ENCODE results near the gene COPS3. TPM values are rescaled to one million over a fixed set of nuclear protein-coding genes. Genes with fewer than 3 reads are reported as not detected.

COPS3 gene
- total RNA-seq (2014; rRNA removed; shearing (Covaris generic)): 140 TPM in 2 replicates

- peak; percentile 94 for DNase-seq (ENCODE audit: low read depth)
Observed at GRCh38 chr17:17280613-17281549, at the start of gene COPS3. TSS of gene COPS3 (minus strand) at chr17:17281246. CDS start at chr17:17281186, 60 bp downstream.

DNA sequence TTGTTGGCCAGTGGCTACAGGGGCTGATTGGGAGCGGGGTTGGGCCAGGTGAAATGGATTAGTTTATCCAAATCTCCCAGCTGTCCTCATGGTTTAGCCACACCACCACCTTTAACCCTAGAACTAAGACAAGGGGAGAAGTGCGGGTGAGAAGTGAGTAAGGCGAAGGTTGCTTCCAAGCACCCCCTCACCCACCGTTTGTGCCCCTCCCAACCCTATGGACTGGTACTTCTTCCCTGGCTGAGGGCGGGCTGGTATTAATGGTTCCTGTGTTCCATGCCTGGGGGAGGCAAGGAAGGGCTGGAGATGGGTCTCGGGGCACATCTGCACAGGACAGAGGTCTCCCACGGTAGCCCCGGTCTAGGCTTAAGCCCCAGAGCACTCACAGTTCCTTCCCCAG, 47.2 kb upstream of the COPS3 start:
- DNase-seq (ENCODE audit: low read depth): no peak

GRCh38 chr17:17326275-17326875, 45.3 kb upstream of the COPS3 start:
- no peak for DNase-seq (ENCODE audit: low read depth)

- DNase-seq (ENCODE audit: low read depth): no peak
Observed at GRCh38 chr17:17325816-17326215, 44.8 kb upstream of the COPS3 start.

- no peak for DNase-seq (ENCODE audit: low read depth)
Observed at GRCh38 chr17:17325228-17325627, 44.2 kb upstream of the COPS3 start.

DNA sequence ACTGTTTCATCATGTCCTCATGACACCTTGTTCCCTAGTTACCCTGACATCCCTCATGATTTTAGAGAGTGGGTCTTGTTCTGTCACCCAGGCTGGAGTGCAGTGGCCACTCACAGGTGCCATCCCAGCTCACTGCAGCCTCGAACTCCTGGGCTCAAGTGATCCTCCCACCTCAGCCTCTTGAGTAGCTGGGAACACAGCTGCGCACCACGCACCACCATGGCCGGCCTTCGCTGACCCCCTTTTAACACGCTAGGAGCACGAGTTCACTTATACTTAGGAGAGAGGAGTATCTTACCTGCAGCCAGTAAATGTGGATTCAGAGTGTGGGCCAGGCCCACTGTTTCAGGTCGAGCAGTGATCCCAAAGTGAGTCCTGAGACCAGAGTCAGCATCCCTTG, 43.6 kb upstream of the COPS3 start:
- DNase-seq (ENCODE audit: low read depth): no peak

- DNase-seq (ENCODE audit: low read depth): no peak
Observed at GRCh38 chr17:17322516-17323510, 41.8 kb upstream of the COPS3 start.

DNA sequence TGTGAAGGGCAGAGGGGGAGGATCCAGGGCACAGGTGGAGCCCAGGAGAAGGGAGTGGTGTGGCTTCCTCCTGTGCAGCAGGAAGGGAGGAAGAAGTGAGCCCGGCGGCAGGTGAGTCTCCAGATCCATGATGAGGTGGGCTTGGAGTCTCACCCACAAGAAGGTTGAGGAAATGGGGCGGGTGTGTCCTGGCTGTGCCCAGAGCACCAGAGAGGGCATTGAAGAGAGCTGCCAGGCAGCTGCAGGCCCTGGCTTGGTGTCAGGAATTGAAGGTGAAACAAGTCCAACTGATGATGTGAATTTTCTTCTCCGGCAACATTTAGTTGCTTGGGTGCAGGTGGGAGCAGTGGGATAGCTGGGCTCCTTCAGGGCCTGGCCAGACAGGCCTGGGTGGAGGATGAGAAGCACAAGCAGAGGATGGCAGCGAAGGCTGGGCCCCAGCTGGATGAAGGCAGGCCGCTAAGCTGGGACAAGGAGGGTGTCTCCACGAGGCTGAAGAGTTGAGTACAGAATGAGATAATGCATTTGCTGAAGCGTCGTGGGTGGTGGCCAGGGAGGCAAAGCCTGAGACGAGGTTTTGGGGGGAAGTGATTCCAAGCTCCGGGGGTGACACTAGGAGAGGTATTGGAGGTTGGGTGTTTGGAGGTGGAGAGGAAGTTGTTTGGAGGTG, 40.4 kb upstream of the COPS3 start:
- DNase-seq (ENCODE audit: low read depth): no peak

DNA sequence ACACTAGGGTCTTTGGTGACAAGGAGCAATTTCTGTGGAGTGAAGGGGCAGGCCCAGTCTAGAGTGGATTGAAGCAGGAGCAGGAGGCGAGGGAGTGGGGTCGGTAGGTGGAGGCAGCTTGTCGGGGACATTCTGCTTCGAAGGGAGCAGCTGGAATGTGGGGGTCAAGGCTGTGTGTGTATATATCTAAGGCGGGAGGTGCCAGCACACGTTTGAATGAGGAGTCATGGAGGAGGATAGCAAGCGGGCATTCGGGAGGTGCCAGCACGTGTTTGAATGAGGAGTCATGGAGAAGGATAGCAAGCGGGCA, 39.8 kb upstream of the COPS3 start:
- no peak for DNase-seq (ENCODE audit: low read depth)

DNA sequence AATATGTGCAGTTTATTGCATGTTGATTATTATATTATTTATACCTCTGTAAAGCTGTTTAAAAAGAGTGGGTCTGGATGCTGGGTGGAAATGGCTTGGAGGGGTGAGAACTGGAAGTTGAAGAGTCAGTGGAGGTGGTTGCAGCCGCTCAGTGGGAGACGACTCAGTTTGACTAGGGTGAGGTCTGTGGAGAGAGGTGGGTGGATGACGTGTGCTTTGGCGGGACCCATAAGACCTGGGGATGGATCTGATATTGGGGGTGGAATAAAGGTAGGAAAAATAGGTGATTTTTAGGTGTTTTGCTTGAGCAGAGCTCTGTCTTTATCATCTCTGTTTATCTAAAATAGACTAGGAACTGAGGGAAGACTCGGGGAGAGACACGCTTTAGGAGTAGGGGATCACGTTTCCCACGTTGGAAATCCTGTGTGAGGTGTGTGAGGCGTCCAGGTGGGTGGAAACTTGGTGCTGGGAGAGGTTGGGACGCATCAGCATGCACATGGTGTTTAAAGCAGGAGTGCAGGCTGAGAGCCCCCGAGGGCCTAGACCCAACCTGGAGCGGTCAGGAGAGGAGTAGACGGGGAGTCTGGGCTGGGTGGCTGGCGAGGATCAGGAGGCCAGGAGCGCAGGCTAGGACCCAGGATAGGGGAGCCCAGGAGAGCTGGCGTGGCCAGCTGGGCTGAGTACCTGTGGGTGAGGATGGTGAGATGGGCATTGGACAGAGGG, 39.3 kb upstream of the COPS3 start:
- no peak for DNase-seq (ENCODE audit: low read depth)

DNA sequence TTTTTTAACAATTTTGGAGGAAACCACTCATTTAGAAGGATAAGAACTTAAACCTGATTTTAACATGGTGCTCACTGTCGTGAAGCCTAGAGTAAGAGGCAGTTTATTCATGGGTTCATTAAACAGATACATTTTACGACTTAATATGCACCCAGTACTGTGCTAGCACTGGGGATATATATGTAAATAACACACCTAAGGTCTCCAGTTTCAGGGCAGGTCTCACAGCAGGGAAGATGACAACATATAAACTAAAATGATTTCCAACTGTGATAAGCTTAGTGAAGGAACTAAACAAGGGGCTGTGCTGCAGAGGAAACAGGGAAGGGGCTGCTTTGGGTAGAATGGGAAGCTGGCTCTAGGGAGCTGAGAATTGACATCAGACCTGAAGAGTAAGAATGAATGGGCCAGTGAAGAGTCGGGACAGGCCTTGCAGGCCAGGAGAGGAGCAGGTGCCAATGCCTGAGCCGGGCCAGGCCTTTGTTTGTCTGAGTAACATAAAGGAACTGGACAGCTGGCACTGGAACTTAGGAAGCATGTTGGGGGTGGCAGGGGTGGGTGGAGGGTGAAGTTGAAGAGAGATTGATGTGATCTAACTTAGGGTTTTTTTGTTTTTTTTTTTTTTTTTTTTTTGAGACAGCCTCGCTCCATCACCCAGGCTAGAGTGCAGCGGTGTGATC, 34.2 kb upstream of the COPS3 start:
- no peak for DNase-seq (ENCODE audit: low read depth)

GRCh38 chr17:17314501-17315071, 33.5 kb upstream of the COPS3 start:
- no peak for DNase-seq (ENCODE audit: low read depth)

GRCh38 chr17:17313350-17313991, 32.4 kb upstream of the COPS3 start:
- no peak for DNase-seq (ENCODE audit: low read depth)

DNA sequence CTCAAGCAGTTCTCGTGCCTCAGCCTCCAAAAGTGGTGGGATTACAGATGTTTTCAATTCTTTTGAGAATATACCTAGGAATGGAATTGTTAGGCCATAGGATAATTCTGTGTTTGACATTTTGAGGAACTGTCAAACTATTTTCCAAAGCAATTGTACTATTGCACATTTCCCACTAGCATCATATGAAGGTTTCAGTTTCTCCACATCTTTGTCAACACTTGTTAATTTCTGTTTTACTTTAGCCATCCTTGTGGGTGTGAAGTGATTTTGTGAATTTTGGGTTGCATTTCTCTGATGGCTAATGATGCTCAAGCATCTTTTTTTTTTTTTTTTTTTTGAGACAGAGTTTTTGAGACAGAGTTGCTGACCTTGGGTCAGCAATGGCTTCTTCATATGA, 28.3 kb upstream of the COPS3 start:
- no peak for DNase-seq (ENCODE audit: low read depth)

DNA sequence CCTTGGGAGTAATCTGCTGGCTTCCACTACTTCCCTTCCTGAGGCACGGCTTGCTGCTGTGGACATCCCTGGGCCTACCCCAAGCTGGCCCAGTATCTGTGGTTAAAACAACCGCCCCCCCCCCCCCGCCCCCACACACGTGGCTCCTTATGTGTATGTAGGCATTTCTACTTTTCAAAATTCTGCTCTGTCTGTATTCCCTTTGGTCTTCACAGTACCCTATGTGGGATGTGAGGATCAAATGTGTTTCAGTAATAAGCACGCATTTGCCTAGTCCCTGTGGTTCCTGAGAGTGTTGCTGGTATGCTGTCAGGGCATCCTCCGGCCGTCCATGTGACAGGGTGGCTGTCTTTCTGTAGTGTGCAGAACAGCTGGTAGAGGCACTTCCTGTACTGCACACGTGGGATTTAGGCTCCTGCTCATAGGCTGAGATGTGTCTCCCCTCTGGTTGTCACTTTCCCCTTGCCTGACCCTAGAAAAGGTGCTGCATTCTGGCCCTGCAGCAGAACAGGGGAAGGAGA, 24.3 kb upstream of the COPS3 start:
- DNase-seq (ENCODE audit: low read depth): peak; percentile 11

- DNase-seq (ENCODE audit: low read depth): no peak
Observed at GRCh38 chr17:17304521-17304985, 23.5 kb upstream of the COPS3 start.

- no peak for DNase-seq (ENCODE audit: low read depth)
Observed at GRCh38 chr17:17303847-17304490, 22.9 kb upstream of the COPS3 start.

- peak; percentile 67 for DNase-seq (ENCODE audit: low read depth)
Observed at GRCh38 chr17:17303010-17303846, 22.2 kb upstream of the COPS3 start, which contains the start of gene NT5M. TSS of gene NT5M (plus strand) at chr17:17303373. CDS start at chr17:17303551, 178 bp downstream.
